CD4-positive, alpha-beta T cell (primary cell): ENCODE results near the gene OR51E2. TPM values are rescaled to one million over a fixed set of nuclear protein-coding genes. Genes with fewer than 3 reads are reported as not detected.

ENCODE experiments used
- ATAC-seq: fragments of 200-7000 bp; cut with Tn5 transposase; one replicate; pipeline ENCODE4 v1.10.0; 2022; ENCODE audit warnings: mild to moderate bottlenecking; ENCODE audit not compliant: poor library complexity
- CTCF ChIA-PET: fragments of 350-600 bp; sonication (Branson Sonifier 250); formaldehyde crosslinking; loops from one replicate; lab custom pipeline; 2021; ENCODE audit warnings: antibody characterized with exemption, inconsistent platforms; lab: Charles Lee
- POLR2A ChIA-PET: fragments of 350-600 bp; sonication (Branson Sonifier 250); formaldehyde crosslinking; loops from one replicate; lab custom pipeline; 2021; ENCODE audit warnings: antibody characterized with exemption, inconsistent platforms; lab: Charles Lee
- DNase-seq, 14 experiments: peaks; one replicate each; pipeline ENCODE4 v3.0.0-alpha.2; 2013 to 2020; ENCODE audit warnings: mixed read lengths in 2 of 14
- H3K27ac ChIP-seq, 2 donors: one replicate each; pipeline versions ENCODE4 v1.5.1 to v1.7.0; 2013; ENCODE audit warnings: low read length in 2 of 2, low read depth in 1 of 2, mild to moderate bottlenecking in 1 of 2
- H3K27me3 ChIP-seq, 2 experiments: 1 replicate in 1 of 2; 2 replicates in 1 of 2; pipeline versions ENCODE4 v1.6.1 to v1.7.0; 2013; ENCODE audit warnings: low read length in 2 of 2, control low read depth in 1 of 2, mild to moderate bottlenecking in 1 of 2, moderate library complexity in 1 of 2; ENCODE audit not compliant: insufficient read depth in 2 of 2, control insufficient read depth in 1 of 2
- H3K36me3 ChIP-seq: one replicate; pipeline ENCODE4 v1.6.1; 2013; ENCODE audit warnings: low read length, control low read depth; ENCODE audit not compliant: insufficient read depth
- H3K4me1 ChIP-seq: one replicate; pipeline ENCODE4 v1.6.1; 2013; ENCODE audit warnings: low read length, control low read depth; ENCODE audit not compliant: insufficient read depth
- H3K4me3 ChIP-seq: one replicate; pipeline ENCODE4 v1.5.1; 2013; ENCODE audit warnings: mild to moderate bottlenecking, low read length, moderate library complexity
- H3K9me3 ChIP-seq, 2 experiments: 1 replicate in 1 of 2; 2 replicates in 1 of 2; pipeline versions ENCODE4 v1.6.1 to v1.7.0; 2013; ENCODE audit warnings: low read length in 2 of 2, mild to moderate bottlenecking in 2 of 2, control low read depth in 1 of 2, moderate library complexity in 1 of 2; ENCODE audit not compliant: control insufficient read depth in 1 of 2, insufficient read depth in 1 of 2
- H3K27ac Mint-ChIP-seq: one replicate; pipeline ENCODE4 v1.8.0; 2020; ENCODE audit warnings: mixed read lengths
- H3K27me3 Mint-ChIP-seq: one replicate; pipeline ENCODE4 v1.8.0; 2021; ENCODE audit warnings: mixed read lengths
- H3K36me3 Mint-ChIP-seq: one replicate; pipeline ENCODE4 v1.8.0; 2021; ENCODE audit warnings: low read depth, mixed read lengths
- H3K4me1 Mint-ChIP-seq: one replicate; pipeline ENCODE4 v1.8.0; 2021; ENCODE audit warnings: low read depth, mixed read lengths
- H3K4me3 Mint-ChIP-seq: one replicate; pipeline ENCODE4 v1.8.0; 2020; ENCODE audit warnings: mild to moderate bottlenecking, mixed read lengths
- H3K9me3 Mint-ChIP-seq: one replicate; pipeline ENCODE4 v1.8.0; 2020; ENCODE audit warnings: mixed read lengths
- intact Hi-C, 2 experiments: fragments of 100-400 bp; cut with DNase I in 1 of 2; cut with micrococcal nuclease in 1 of 2; formaldehyde crosslinking; loops; one replicate each; pipeline versions ENCODE4 v1.15.1 to v1.9.0; 2023 to 2025; cut with DNase I, micrococcal nuclease
- total RNA-seq, 174 experiments: library from RNA in 2 of 174; stranded (reverse) in 2 of 174; gene quantifications; one replicate each; pipeline ENCODE4 v1.2.3 and lab custom pipeline; 2021 to 2026
- TF ChIP-seq, protein P1 (sequence below): fragments of 200-600 bp; IDR thresholded peaks from one replicate; pipeline ENCODE4 v1.8.0; 2022; ENCODE audit warnings: antibody characterized with exemption, mild to moderate bottlenecking

Gene OR51E2
- total RNA-seq, 2 experiments from 2014 or later = not detected

GRCh38 chr11:4672470-4672869, 25.2 kb downstream of the OR51E2 start:
- no peaks in the 10 kb centered on the region for H3K9me3 Mint-ChIP-seq
- Histone ChIP-seq H3K36me3 (no peaks in the 10 kb centered on the region), H3K27me3 (peaks cover 3 to 6% of the 10 kb centered on the region in 2 experiments), H3K27ac (no peak overlapping the region), H3K4me3 (no peak overlapping the region), H3K4me1 (no peaks in the 10 kb centered on the region), H3K9me3 (no peaks in the 10 kb centered on the region)
- TF ChIP-seq, protein P1, sequence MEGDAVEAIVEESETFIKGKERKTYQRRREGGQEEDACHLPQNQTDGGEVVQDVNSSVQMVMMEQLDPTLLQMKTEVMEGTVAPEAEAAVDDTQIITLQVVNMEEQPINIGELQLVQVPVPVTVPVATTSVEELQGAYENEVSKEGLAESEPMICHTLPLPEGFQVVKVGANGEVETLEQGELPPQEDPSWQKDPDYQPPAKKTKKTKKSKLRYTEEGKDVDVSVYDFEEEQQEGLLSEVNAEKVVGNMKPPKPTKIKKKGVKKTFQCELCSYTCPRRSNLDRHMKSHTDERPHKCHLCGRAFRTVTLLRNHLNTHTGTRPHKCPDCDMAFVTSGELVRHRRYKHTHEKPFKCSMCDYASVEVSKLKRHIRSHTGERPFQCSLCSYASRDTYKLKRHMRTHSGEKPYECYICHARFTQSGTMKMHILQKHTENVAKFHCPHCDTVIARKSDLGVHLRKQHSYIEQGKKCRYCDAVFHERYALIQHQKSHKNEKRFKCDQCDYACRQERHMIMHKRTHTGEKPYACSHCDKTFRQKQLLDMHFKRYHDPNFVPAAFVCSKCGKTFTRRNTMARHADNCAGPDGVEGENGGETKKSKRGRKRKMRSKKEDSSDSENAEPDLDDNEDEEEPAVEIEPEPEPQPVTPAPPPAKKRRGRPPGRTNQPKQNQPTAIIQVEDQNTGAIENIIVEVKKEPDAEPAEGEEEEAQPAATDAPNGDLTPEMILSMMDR = no peak
- ChIA-PET POLR2A (no interaction called here), CTCF (no interaction called here)
- H3K4me3 Mint-ChIP-seq = no peak overlapping the region
- DNase-seq (no peak), ATAC-seq (no peak)
- no peak overlapping the region for H3K27ac Mint-ChIP-seq
- peaks cover 47% of the 10 kb centered on the region for H3K27me3 Mint-ChIP-seq
- intact Hi-C loops = no loop called here
- no peaks in the 10 kb centered on the region for H3K4me1 Mint-ChIP-seq
- no peaks in the 10 kb centered on the region for H3K36me3 Mint-ChIP-seq

DNA sequence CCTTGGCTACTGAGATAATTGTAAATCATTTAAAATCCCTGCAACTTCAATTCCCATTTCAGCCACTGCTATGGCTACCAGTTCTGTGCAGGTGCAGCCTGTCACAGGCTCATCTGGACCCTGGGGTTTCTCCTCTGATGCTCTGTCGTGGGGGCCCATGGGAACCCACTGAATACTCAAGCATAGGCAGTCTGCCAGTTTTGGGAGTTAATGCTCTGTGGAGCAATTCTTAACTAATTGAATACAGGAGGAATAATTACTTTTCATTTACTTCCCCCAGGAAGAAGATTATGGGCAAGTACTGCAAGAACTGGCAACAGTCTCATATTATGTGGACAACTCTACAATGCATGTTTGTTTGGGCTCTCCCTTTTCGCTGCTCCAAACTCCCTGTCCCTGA, 25.9 kb downstream of the OR51E2 start:
- H3K27ac ChIP-seq = no peak overlapping the region
- Mint-ChIP-seq H3K4me1 (no peaks in the 10 kb centered on the region), H3K27me3 (peaks cover 46% of the 10 kb centered on the region), H3K36me3 (no peaks in the 10 kb centered on the region), H3K9me3 (no peaks in the 10 kb centered on the region), H3K4me3 (no peak overlapping the region), H3K27ac (no peak overlapping the region)
- H3K4me3 ChIP-seq = no peak overlapping the region
- ChIA-PET CTCF (no interaction called here), POLR2A (no interaction called here)
- TF ChIP-seq, protein P1 = no peak
- ATAC-seq = no peak
- no peak for DNase-seq
- H3K4me1 ChIP-seq = no peaks in the 10 kb centered on the region
- no peaks in the 10 kb centered on the region for H3K36me3 ChIP-seq
- H3K9me3 ChIP-seq = no peaks in the 10 kb centered on the region
- intact Hi-C loops = no loop called here
- H3K27me3 ChIP-seq = peaks cover 3 to 6% of the 10 kb centered on the region in 2 experiments

GRCh38 chr11:4665424-4665823, 32.2 kb downstream of the OR51E2 start:
- no peak for ATAC-seq
- no peaks in the 10 kb centered on the region for H3K9me3 ChIP-seq
- TF ChIP-seq, protein P1 = no peak
- peaks cover 28% of the 10 kb centered on the region for H3K27me3 Mint-ChIP-seq
- no peak overlapping the region for H3K27ac Mint-ChIP-seq
- H3K4me1 Mint-ChIP-seq = no peaks in the 10 kb centered on the region
- no peaks in the 10 kb centered on the region for H3K4me1 ChIP-seq
- CTCF ChIA-PET = no interaction called here
- no peak for DNase-seq
- intact Hi-C loops = no loop called here
- no peaks in the 10 kb centered on the region for H3K36me3 Mint-ChIP-seq
- no peaks in the 10 kb centered on the region for H3K9me3 Mint-ChIP-seq
- no peaks in the 10 kb centered on the region for H3K27me3 ChIP-seq
- no peak overlapping the region for H3K4me3 Mint-ChIP-seq
- no peak overlapping the region for H3K27ac ChIP-seq
- no peak overlapping the region for H3K4me3 ChIP-seq
- POLR2A ChIA-PET = no interaction called here
- no peaks in the 10 kb centered on the region for H3K36me3 ChIP-seq
